ENCODE measurements around the gene EPN3.

The EPN3 gene

GRCh38 chr17:50533185-50533584 lies 650 bp downstream of the EPN3 start:
- no peak for DNase-seq (ENCODE audit: low read depth)
- no peak overlapping the region for H3K4me3 ChIP-seq (ENCODE audit: low read depth, low read length)

- no peak for DNase-seq (ENCODE audit: low read depth)
- no peak overlapping the region for H3K4me3 ChIP-seq (ENCODE audit: low read depth, low read length)
These were observed 1.2 kb downstream of the EPN3 start for GRCh38 chr17:50533720-50534148.

GRCh38 chr17:50534222-50534978 lies 1.9 kb downstream of the EPN3 start:
- no peak overlapping the region for H3K4me3 ChIP-seq (ENCODE audit: low read depth, low read length)
- no peak for DNase-seq (ENCODE audit: low read depth)

GRCh38 chr17:50534979-50535326 lies 2.4 kb downstream of the EPN3 start:
- DNase-seq (ENCODE audit: low read depth) = no peak
- H3K4me3 ChIP-seq (ENCODE audit: low read depth, low read length) = no peak overlapping the region

GRCh38 chr17:50535407-50535806 lies 2.9 kb downstream of the EPN3 start:
- no peak overlapping the region for H3K4me3 ChIP-seq (ENCODE audit: low read depth, low read length)
- DNase-seq (ENCODE audit: low read depth) = no peak

GRCh38 chr17:50536683-50537646 lies 4.4 kb downstream of the EPN3 start:
- H3K4me3 ChIP-seq (ENCODE audit: low read depth, low read length) = no peak overlapping the region
- no peak for DNase-seq (ENCODE audit: low read depth)

GRCh38 chr17:50537721-50538548 lies 5.4 kb downstream of the EPN3 start:
- no peak for DNase-seq (ENCODE audit: low read depth)
- no peak overlapping the region for H3K4me3 ChIP-seq (ENCODE audit: low read depth, low read length)

- no peak overlapping the region for H3K4me3 ChIP-seq (ENCODE audit: low read depth, low read length)
- no peak for DNase-seq (ENCODE audit: low read depth)
These were observed 6.2 kb downstream of the EPN3 start for GRCh38 chr17:50538549-50539410.

- no peak for DNase-seq (ENCODE audit: low read depth)
- no peak overlapping the region for H3K4me3 ChIP-seq (ENCODE audit: low read depth, low read length)
These were observed 7.4 kb downstream of the EPN3 start for GRCh38 chr17:50539762-50540559.

- H3K4me3 ChIP-seq (ENCODE audit: low read depth, low read length) = no peak overlapping the region
- DNase-seq (ENCODE audit: low read depth) = no peak
These were observed 8.2 kb downstream of the EPN3 start for GRCh38 chr17:50540560-50541401.

GRCh38 chr17:50541402-50541715 lies 8.8 kb downstream of the EPN3 start:
- DNase-seq (ENCODE audit: low read depth) = no peak
- H3K4me3 ChIP-seq (ENCODE audit: low read depth, low read length) = peak overlapping the region; percentile 53

GRCh38 chr17:50541716-50542688 lies 9.5 kb downstream of the EPN3 start:
- DNase-seq (ENCODE audit: low read depth) = peak; percentile 36
- peak overlapping the region; percentile 53 for H3K4me3 ChIP-seq (ENCODE audit: low read depth, low read length)

- no peak for DNase-seq (ENCODE audit: low read depth)
- no peak overlapping the region for H3K4me3 ChIP-seq (ENCODE audit: low read depth, low read length)
These were observed 10.6 kb downstream of the EPN3 start for GRCh38 chr17:50542795-50543774.

- DNase-seq (ENCODE audit: low read depth) = no peak
- no peak overlapping the region for H3K4me3 ChIP-seq (ENCODE audit: low read depth, low read length)
These were observed 12.0 kb downstream of the EPN3 start for GRCh38 chr17:50544516-50544915.

GRCh38 chr17:50545311-50545710 lies 12.8 kb downstream of the EPN3 start:
- H3K4me3 ChIP-seq (ENCODE audit: low read depth, low read length) = no peak overlapping the region
- no peak for DNase-seq (ENCODE audit: low read depth)
